ENCODE measurements around the gene PPP1R12B. TPM values are rescaled to one million over a fixed set of nuclear protein-coding genes. Genes with fewer than 3 reads are reported as not detected.

The PPP1R12B gene
- total RNA-seq, 1 experiment from 2014 or later: 33.3 TPM

DNA sequence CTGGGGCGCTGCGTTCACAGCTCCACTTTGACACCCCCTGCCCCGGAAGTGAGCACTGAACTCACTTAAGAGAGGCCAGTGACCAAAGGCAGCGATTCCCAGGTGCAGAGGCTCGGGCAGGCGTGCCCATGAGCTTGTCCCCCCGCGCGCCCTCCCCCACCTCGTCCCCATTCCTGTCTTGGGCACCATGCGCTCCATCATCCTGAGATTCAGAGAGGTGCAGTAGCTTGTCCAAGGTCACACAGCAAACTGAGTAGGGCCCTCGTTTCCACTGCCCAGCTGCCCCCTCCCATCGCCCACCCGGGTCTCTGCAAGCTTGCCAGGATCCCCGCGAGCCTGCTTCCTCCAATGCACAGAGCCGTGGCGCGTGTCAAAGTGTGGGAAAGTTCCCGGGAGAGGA is 293.7 kb downstream of the PPP1R12B start:
- Histone ChIP-seq H3F3A (ENCODE audit: insufficient read depth, low read depth) (no peaks in the 10 kb centered on the region), H3K36me3 (ENCODE audit: low read depth) (no peaks in the 10 kb centered on the region), H3K4me3 (no peak overlapping the region), H4K20me1 (ENCODE audit: insufficient read depth) (no peaks in the 10 kb centered on the region), H3K27ac (no peak overlapping the region), H3K4me1 (replicated peaks; ENCODE audit: insufficient read depth) (no peaks in the 10 kb centered on the region), H3K4me2 (no peak overlapping the region), H3K27me3 (ENCODE audit: insufficient read depth, low read depth) (peaks cover 79% of the 10 kb centered on the region), H3K79me2 (ENCODE audit: low read depth) (no peaks in the 10 kb centered on the region), H3K9me3 (ENCODE audit: insufficient read depth, low read depth) (no peaks in the 10 kb centered on the region), H3K9me2 (ENCODE audit: insufficient read depth) (no peaks in the 10 kb centered on the region), H2AFZ (no peak overlapping the region)
- BruUV-seq (replicated peaks): no TSS peak
- POLR2A ChIA-PET (ENCODE audit: unreplicated experiment): no interaction called here
- no peak for DNase-seq
- CTCF ChIA-PET: no interaction called here
- intact Hi-C loops (cut with micrococcal nuclease; ENCODE audit: unreplicated experiment): no loop called here
- no peak for TF ChIP-seq EZH2 (IDR thresholded peaks at IDR 0.05; ENCODE audit: low read depth)
- no peak for TF ChIP-seq CTCF (conservative IDR thresholded peaks at IDR 0.05)

Other genes starting within 250 kb of the PPP1R12B start
- gene GPR37L1, start 225.8 kb upstream of the PPP1R12B start, total RNA-seq (2021): 0.30 and 0.33 TPM in 2 replicates
- 40.0 and 42.6 TPM in 2 replicates for gene ARL8A, start 204.0 kb upstream of the PPP1R12B start, total RNA-seq (2021)
- gene PTPN7, start 188.1 kb upstream of the PPP1R12B start, total RNA-seq (2021): not detected in 2 replicates
- gene LGR6, start 154.9 kb upstream of the PPP1R12B start, total RNA-seq (2021): 5.6 and 7.9 TPM in 2 replicates
- gene UBE2T, start 6.8 kb upstream of the PPP1R12B start, total RNA-seq (2021): 43.2 and 55.5 TPM in 2 replicates